ENCODE data around the gene TBC1D22A. TPM values are rescaled to one million over a fixed set of nuclear protein-coding genes. Genes with fewer than 3 reads are reported as not detected.

The TBC1D22A gene
- total RNA-seq, 2 donors from 2014 or later = 21.5 to 23.1 TPM

GRCh38 chr22:46748908-46749675, 13.4 kb upstream of the TBC1D22A start:
- intact Hi-C loops (cut with DNase I) = no loop called here
- Histone ChIP-seq H3K4me3 (no peak overlapping the region), H3K9me3 (no peaks in the 10 kb centered on the region), H3K27me3 (no peaks in the 10 kb centered on the region), H3K36me3 (replicated peaks in 1 of 2; ENCODE audit: insufficient read depth in 1 of 2, low read depth in 2 of 2) (no peaks in the 10 kb centered on the region), H3K4me1 (peaks cover 23% of the 10 kb centered on the region), H3K27ac (peak overlapping the region in 1 of 4 donors; percentile 20)
- TF ChIP-seq POLR2A (IDR thresholded peaks at IDR 0.05) (no peak), CTCF (IDR thresholded peaks at IDR 0.05) (no peak)
- WGBS, 2 donors = 53 to 57% methylated on average over 15 of the region's 15 CpGs
- ATAC-seq (peak; percentile 25), DNase-seq (no peak)

- DNase-seq = no peak
- intact Hi-C loops (cut with DNase I) = no loop called here
- H3K4me1 ChIP-seq = peaks cover 31% of the 10 kb centered on the region
- H3K9me3 ChIP-seq = no peaks in the 10 kb centered on the region
- WGBS, 2 donors = 63 to 69% methylated on average over 13 to 14 of the region's 14 CpGs
- H3K4me3 ChIP-seq = no peak overlapping the region
- no peaks in the 10 kb centered on the region for H3K27me3 ChIP-seq
- no peak overlapping the region for H3K27ac ChIP-seq
- ATAC-seq = no peak
- no peak for TF ChIP-seq CTCF (IDR thresholded peaks at IDR 0.05)
- no peak for TF ChIP-seq POLR2A (IDR thresholded peaks at IDR 0.05)
- no peaks in the 10 kb centered on the region for H3K36me3 ChIP-seq (replicated peaks in 1 of 2; ENCODE audit: insufficient read depth in 1 of 2, low read depth in 2 of 2)
Observed at GRCh38 chr22:46749682-46750529, 12.5 kb upstream of the TBC1D22A start.

- Histone ChIP-seq H3K36me3 (replicated peaks in 1 of 2; ENCODE audit: insufficient read depth in 1 of 2, low read depth in 2 of 2) (no peaks in the 10 kb centered on the region), H3K4me1 (peaks cover 33% of the 10 kb centered on the region), H3K27ac (no peak overlapping the region), H3K27me3 (no peaks in the 10 kb centered on the region), H3K4me3 (no peak overlapping the region), H3K9me3 (no peaks in the 10 kb centered on the region)
- ATAC-seq (no peak), DNase-seq (no peak)
- intact Hi-C loops (cut with DNase I) = no loop called here
- no peak for TF ChIP-seq CTCF (IDR thresholded peaks at IDR 0.05)
- no peak for TF ChIP-seq POLR2A (IDR thresholded peaks at IDR 0.05)
- 90% methylated on average over 2 to 5 of the region's 5 CpGs for WGBS, 2 donors
Observed at GRCh38 chr22:46750530-46750800, 12.0 kb upstream of the TBC1D22A start.

GRCh38 chr22:46750863-46751443, 11.5 kb upstream of the TBC1D22A start:
- H3K27ac ChIP-seq = no peak overlapping the region
- no peak for ATAC-seq
- H3K27me3 ChIP-seq = no peaks in the 10 kb centered on the region
- H3K4me1 ChIP-seq = peaks cover 33% of the 10 kb centered on the region
- no peak for TF ChIP-seq CTCF (IDR thresholded peaks at IDR 0.05)
- no peak for TF ChIP-seq POLR2A (IDR thresholded peaks at IDR 0.05)
- WGBS, 2 donors = 48% methylated on average over 12 of the region's 12 CpGs
- H3K36me3 ChIP-seq (replicated peaks in 1 of 2; ENCODE audit: insufficient read depth in 1 of 2, low read depth in 2 of 2) = no peaks in the 10 kb centered on the region
- intact Hi-C loops (cut with DNase I) = no loop called here
- no peaks in the 10 kb centered on the region for H3K9me3 ChIP-seq
- no peak for DNase-seq
- no peak overlapping the region for H3K4me3 ChIP-seq
